Stomach (tissue), 9 donors: ENCODE results near the gene STAG3. TPM values are rescaled to one million over a fixed set of nuclear protein-coding genes. Genes with fewer than 3 reads are reported as not detected.
"Not testable (repeated sequence)": the region's sequence is repeated elsewhere in the genome, so short reads cannot be mapped to it uniquely, and the experiment has no call there.

Experiments used
- DNase-seq, 2 donors: peaks; one replicate each; pipeline versions ENCODE4 v3.0.0 to v3.0.0-alpha.2; 2013 to 2019
- H3K27ac ChIP-seq, 5 donors: fragments of 200-600 bp in 4 of 5; sonication (generic) in 4 of 5; one replicate each; pipeline ENCODE4 v1.5.1; 2013 to 2019; ENCODE audit warnings: mild to moderate bottlenecking in 1 of 5, moderate library complexity in 1 of 5
- H3K27me3 ChIP-seq, 3 donors: fragments of 200-600 bp; sonication (generic); one replicate each; pipeline ENCODE4 v1.5.1; 2017 to 2019; ENCODE audit warnings: mixed run types in 1 of 3
- H3K36me3 ChIP-seq, 4 donors: fragments of 200-600 bp; sonication (generic); 1 replicate in 3 of 4; 2 replicates in 1 of 4; pipeline ENCODE4 v1.5.1; 2016 to 2019
- H3K4me1 ChIP-seq, 4 donors: fragments of 200-600 bp; sonication (generic); one replicate each; pipeline ENCODE4 v1.5.1; 2016 to 2019
- H3K4me3 ChIP-seq, 4 donors: fragments of 200-600 bp; sonication (generic) in 3 of 4; one replicate each; pipeline ENCODE4 v1.5.1; 2016 to 2019; ENCODE audit warnings: mild to moderate bottlenecking in 1 of 4
- H3K9me3 ChIP-seq, 4 donors: fragments of 200-600 bp; sonication (generic); one replicate each; pipeline ENCODE4 v1.5.1; 2016 to 2019
- CTCF ChIP-seq, 7 experiments: fragments of 450-650 bp in 4 of 7; fragments of 200-600 bp in 3 of 7; sonication (generic) in 3 of 7; IDR thresholded peaks; one replicate each; pipeline ENCODE4 v1.5.1; 2016 to 2019; ENCODE audit warnings: antibody characterized with exemption in 7 of 7, control low read depth in 2 of 7, mild to moderate bottlenecking in 1 of 7
- EP300 ChIP-seq: sonication (generic); formaldehyde crosslinking; IDR thresholded peaks from one replicate; pipeline ENCODE4 v1.6.1; 2017; ENCODE audit warnings: antibody characterized with exemption
- POLR2A ChIP-seq, 4 donors: fragments of 450-650 bp; IDR thresholded peaks; one replicate each; pipeline ENCODE4 v1.6.1; 2016; ENCODE audit warnings: antibody characterized with exemption in 4 of 4, control low read depth in 2 of 4, mild to moderate bottlenecking in 1 of 4, moderate library complexity in 1 of 4
- POLR2AphosphoS5 ChIP-seq, 3 donors: sonication (generic); formaldehyde crosslinking; IDR thresholded peaks; one replicate each; pipeline ENCODE4 v1.6.1; 2016; ENCODE audit warnings: antibody characterized with exemption in 3 of 3
- WGBS, 5 donors: extraction: QIAGEN DNeasy Blood & Tissue Kit in 3 of 5; methylation state at CpG; one replicate each; pipeline versions ENCODE4 v1.1.5 to v1.1.7; 2013 to 2018; 5-methylcytosine and 5-hydroxymethylcytosine counted together
- intact Hi-C: fragments of 100-400 bp; cut with DNase I; formaldehyde crosslinking; loops from one replicate; pipeline ENCODE4 v1.15.1; 2023; ENCODE audit warnings: low total_unique reads
- polyA plus RNA-seq, 3 donors: library from polyadenylated mRNA; stranded (reverse); fragments of 200-250 nt; gene quantifications; one replicate each; pipeline ENCODE4 v1.2.3, GENCODE V29; 2013
- total RNA-seq, 5 donors: library from RNA; depleted of rRNA; stranded (reverse); fragments of >200 nt; gene quantifications; one replicate each; pipeline versions ENCODE4 v1.1.0 to v1.2.3, GENCODE V29; 2014 to 2016
- donor health status: healthy with polysubstance abuse.
- donor health status: Bipolar disorder and iron deficiency.
- donor health status: healthy.

Gene STAG3
- total and polyA plus RNA-seq, 8 donors = 0.50 to 8.8 (median 1.2) TPM; not detected in 4

- Histone ChIP-seq H3K4me3 (no peak overlapping the region), H3K27me3 (no peaks in the 10 kb centered on the region), H3K9me3 (no peaks in the 10 kb centered on the region), H3K36me3 (no peaks in the 10 kb centered on the region), H3K4me1 (peaks cover 0 to 17% (median 5%) of the 10 kb centered on the region in 4 donors), H3K27ac (no peak overlapping the region)
- 62 to 88% (median 78%) methylated on average over 7 of the region's 7 CpGs for WGBS, 5 donors
- TF ChIP-seq POLR2AphosphoS5 (IDR thresholded peaks at IDR 0.05) = no peak
- no peak for TF ChIP-seq EP300
- intact Hi-C loops = loop anchor here (10.0 kb wide), 1 partner anchor 77 kb away; no protein-coding TSS in a partner anchor
- peak in 1 of 2 donors; percentile 37 for DNase-seq
Measured at GRCh38 chr7:100211342-100211780, 33.6 kb downstream of the STAG3 start.

DNA sequence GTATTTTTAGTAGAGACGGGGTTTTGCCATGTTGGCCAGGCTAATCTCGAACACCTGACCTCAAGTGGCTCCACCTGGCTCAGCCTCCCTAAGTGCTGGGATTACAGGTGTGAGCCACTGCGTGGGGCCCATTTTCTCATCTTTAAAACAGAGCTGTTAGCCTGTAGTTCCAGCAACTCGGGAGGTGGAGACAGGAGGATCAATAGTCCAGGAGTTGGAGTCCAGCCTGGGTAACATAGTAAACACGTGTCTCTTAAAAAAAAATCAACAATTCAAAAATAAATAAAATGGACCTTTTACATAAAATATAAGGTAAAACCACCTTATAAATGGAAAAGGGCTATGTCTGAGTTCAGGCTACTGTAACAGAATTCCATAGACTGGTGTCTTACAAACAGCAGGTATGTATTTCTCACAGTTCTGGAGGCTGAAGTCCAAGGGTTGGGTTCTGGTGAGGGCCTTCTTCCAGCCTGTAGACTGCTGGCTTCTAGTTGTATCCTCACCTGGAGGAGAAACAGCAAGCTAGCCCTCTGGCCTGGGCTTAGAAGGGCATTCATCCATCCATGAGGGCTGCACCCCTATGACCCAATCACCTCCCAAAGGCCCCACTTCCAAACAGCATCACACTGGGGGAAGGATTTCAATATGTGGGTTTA is 35.0 kb downstream of the STAG3 start:
- H3K27me3 ChIP-seq = no peaks in the 10 kb centered on the region
- H3K4me3 ChIP-seq = no peak overlapping the region
- no peak overlapping the region for H3K27ac ChIP-seq
- 69 to 84% (median 79%) methylated on average over 5 of the region's 5 CpGs for whole genome bisulfite sequencing, 5 donors
- H3K36me3 ChIP-seq = no peaks in the 10 kb centered on the region
- H3K9me3 ChIP-seq = no peaks in the 10 kb centered on the region
- TF ChIP-seq EP300 (no peak), CTCF (IDR thresholded peaks at IDR 0.05) (no peak), POLR2AphosphoS5 (IDR thresholded peaks at IDR 0.05) (no peak), POLR2A (IDR thresholded peaks at IDR 0.05) (no peak)
- H3K4me1 ChIP-seq = peaks cover 0 to 25% (median 9%) of the 10 kb centered on the region in 4 donors
- no peak for DNase-seq
- intact Hi-C loops = loop anchor here (10.0 kb wide), 1 partner anchor 78 kb away; no protein-coding TSS in a partner anchor

DNA sequence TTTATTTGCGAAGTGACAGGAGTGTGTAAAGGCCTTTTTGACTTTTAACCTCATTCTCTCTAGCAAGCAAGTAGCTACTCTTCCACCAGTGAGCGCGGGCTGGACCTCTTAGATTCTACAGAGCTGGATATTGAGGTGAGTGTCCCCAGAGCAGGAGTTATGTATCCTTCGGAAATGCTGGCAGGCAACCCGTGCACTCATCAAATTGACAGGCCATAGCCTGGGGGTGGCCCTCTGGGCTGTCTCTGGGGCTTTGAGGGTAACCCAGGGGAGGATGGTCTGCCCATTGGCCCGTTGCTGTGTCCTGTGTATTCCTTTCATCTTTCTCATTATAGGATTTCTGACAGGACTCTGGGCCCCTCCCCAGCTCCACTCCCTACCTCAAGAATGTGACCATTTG is 36.0 kb downstream of the STAG3 start:
- Histone ChIP-seq H3K36me3 (no peaks in the 10 kb centered on the region), H3K4me1 (peaks cover 0 to 22% (median 7%) of the 10 kb centered on the region in 4 donors), H3K27me3 (no peaks in the 10 kb centered on the region), H3K4me3 (no peak overlapping the region), H3K27ac (no peak overlapping the region), H3K9me3 (no peaks in the 10 kb centered on the region)
- intact Hi-C loops = loop anchor here (10.0 kb wide), 1 partner anchor 79 kb away; no protein-coding TSS in a partner anchor
- WGBS, 5 donors = 51 to 62% (median 54%) methylated on average over 6 of the region's 6 CpGs
- peak in 1 of 2 donors; percentile 28 for DNase-seq
- TF ChIP-seq EP300 (no peak), POLR2A (IDR thresholded peaks at IDR 0.05) (no peak), POLR2AphosphoS5 (IDR thresholded peaks at IDR 0.05) (no peak), CTCF (IDR thresholded peaks at IDR 0.05) (no peak)

GRCh38 chr7:100214356-100214755 is 36.6 kb downstream of the STAG3 start:
- H3K9me3 ChIP-seq, H3K27me3 ChIP-seq, H3K27ac ChIP-seq, H3K4me3 ChIP-seq, H3K36me3 ChIP-seq: not testable (repeated sequence)
- intact Hi-C loops = loop anchor here (10.0 kb wide), 1 partner anchor 80 kb away; no protein-coding TSS in a partner anchor
- peaks cover 0 to 15% (median 4%) of the 10 kb centered on the region in 4 donors for H3K4me1 ChIP-seq
- 53 to 63% (median 59%) methylated on average over 5 of the region's 5 CpGs for WGBS, 5 donors
- DNase-seq = peak in 1 of 2 donors; percentile 49

GRCh38 chr7:100215895-100216294 is 38.2 kb downstream of the STAG3 start:
- WGBS, 5 donors = 27 to 54% (median 41%) methylated on average over 6 of the region's 6 CpGs
- intact Hi-C loops = loop anchor here (10.0 kb wide), 1 partner anchor 81 kb away; no protein-coding TSS in a partner anchor
- Histone ChIP-seq H3K4me1 (peaks cover 0 to 14% (median 4%) of the 10 kb centered on the region in 4 donors), H3K27ac (no peak overlapping the region), H3K4me3 (no peak overlapping the region), H3K9me3 (no peaks in the 10 kb centered on the region), H3K27me3 (no peaks in the 10 kb centered on the region), H3K36me3 (peaks cover 0 to 7% (median 2%) of the 10 kb centered on the region in 4 donors)
- DNase-seq = peak; percentile 44 to 84
- TF ChIP-seq POLR2A (IDR thresholded peaks at IDR 0.05) (no peak), EP300 (no peak), POLR2AphosphoS5 (IDR thresholded peaks at IDR 0.05) (no peak), CTCF (IDR thresholded peaks at IDR 0.05) (no peak)
